Fibroblast of lung (primary cell): Measurements from ENCODE around the gene HPGD. TPM values are rescaled to one million over a fixed set of nuclear protein-coding genes. Genes with fewer than 3 reads are reported as not detected.
A peak's percentile ranks its signal among the peaks of the same experiment; 100 is the strongest.

Experiments
- DNase-seq, 2 donors: peaks; one replicate each; pipeline versions ENCODE4 v3.0.0 to v3.0.0-alpha.2; 2010; ENCODE audit warnings: low read depth in 2 of 2
- H2AFZ ChIP-seq: 2 replicates; pipeline ENCODE4 v1.5.1; 2012; ENCODE audit warnings: low read length, control low read depth, inconsistent platforms
- H3K27ac ChIP-seq: 2 replicates; pipeline ENCODE4 v1.5.1; 2011; ENCODE audit warnings: low read length, control low read depth; ENCODE audit not compliant: insufficient read depth
- H3K27me3 ChIP-seq: 2 replicates; pipeline ENCODE4 v1.5.1; 2011; ENCODE audit warnings: mild to moderate bottlenecking, low read length; ENCODE audit not compliant: control insufficient read depth, insufficient read depth
- H3K36me3 ChIP-seq: 2 replicates; pipeline ENCODE4 v1.5.1; 2011; ENCODE audit warnings: low read length; ENCODE audit not compliant: control insufficient read depth, insufficient read depth
- H3K4me1 ChIP-seq: 2 replicates; pipeline ENCODE4 v1.5.1; 2011; ENCODE audit warnings: low read length; ENCODE audit not compliant: control insufficient read depth, insufficient read depth; ENCODE audit errors: extremely low read depth
- H3K4me2 ChIP-seq: 2 replicates; pipeline ENCODE4 v1.5.1; 2011; ENCODE audit warnings: low read length, control low read depth; ENCODE audit not compliant: insufficient read depth; ENCODE audit errors: extremely low read depth
- H3K4me3 ChIP-seq, 4 experiments: fragments of 200-600 bp in 1 of 4; sonication (generic) in 1 of 4; replicated peaks in 1 of 4; 2 replicates each; pipeline ENCODE4 v1.5.1; 2011 to 2016; ENCODE audit warnings: low read length in 4 of 4, low read depth in 3 of 4, mild to moderate bottlenecking in 3 of 4, control low read depth in 2 of 4, inconsistent platforms in 1 of 4, mixed read lengths in 1 of 4; ENCODE audit not compliant: insufficient read depth in 1 of 4; ENCODE audit errors: control extremely low read depth in 1 of 4
- H3K79me2 ChIP-seq: 2 replicates; pipeline ENCODE4 v1.5.1; 2012; ENCODE audit warnings: mild to moderate bottlenecking, low read length, inconsistent platforms; ENCODE audit not compliant: control insufficient read depth, insufficient read depth
- H3K9ac ChIP-seq: 2 replicates; pipeline ENCODE4 v1.5.1; 2011; ENCODE audit warnings: mild to moderate bottlenecking, low read length, control low read depth; ENCODE audit not compliant: insufficient read depth
- H3K9me3 ChIP-seq: 2 replicates; pipeline ENCODE4 v1.5.1; 2012; ENCODE audit warnings: low read depth, low read length; ENCODE audit not compliant: control insufficient read depth, insufficient read depth
- H4K20me1 ChIP-seq: 2 replicates; pipeline ENCODE4 v1.5.1; 2011; ENCODE audit warnings: low read length; ENCODE audit not compliant: control insufficient read depth, insufficient read depth; ENCODE audit errors: extremely low read depth
- EZH2 ChIP-seq: IDR thresholded peaks from 2 replicates; pipeline ENCODE4 v1.5.1; 2012; ENCODE audit warnings: low read length, control low read depth, mild to moderate bottlenecking; ENCODE audit errors: missing control alignments
- polyA plus RNA-seq, 2 donors: library from polyadenylated mRNA; depleted of rRNA in 1 of 2; stranded (reverse) in 1 of 2; unstranded in 1 of 2; fragments of >200 nt; gene quantifications; 2 replicates each; pipeline ENCODE4 v1.2.1, GENCODE V29; 2011 to 2012; ENCODE audit warnings: missing spikeins in 1 of 2
- total RNA-seq: library from RNA; depleted of rRNA; stranded (reverse); fragments of >200 nt; gene quantifications from 2 replicates; pipeline ENCODE4 v1.2.1, GENCODE V29; 2014
- TF ChIP-seq, protein P1 (sequence below), 2 donors: IDR thresholded peaks in 1 of 2; conservative IDR thresholded peaks in 1 of 2; 1 replicate in 1 of 2; 2 replicates in 1 of 2; pipeline ENCODE4 v1.5.1; 2011 to 2012; ENCODE audit warnings: low read length in 2 of 2, control low read depth in 1 of 2, inconsistent platforms in 1 of 2, low read depth in 1 of 2, mild to moderate bottlenecking in 1 of 2

Gene HPGD
- total and polyA plus RNA-seq, 2 donors (not counting 1 experiment from before 2014, with no cell fraction given), result 0.16 to 0.17 TPM

DNA sequence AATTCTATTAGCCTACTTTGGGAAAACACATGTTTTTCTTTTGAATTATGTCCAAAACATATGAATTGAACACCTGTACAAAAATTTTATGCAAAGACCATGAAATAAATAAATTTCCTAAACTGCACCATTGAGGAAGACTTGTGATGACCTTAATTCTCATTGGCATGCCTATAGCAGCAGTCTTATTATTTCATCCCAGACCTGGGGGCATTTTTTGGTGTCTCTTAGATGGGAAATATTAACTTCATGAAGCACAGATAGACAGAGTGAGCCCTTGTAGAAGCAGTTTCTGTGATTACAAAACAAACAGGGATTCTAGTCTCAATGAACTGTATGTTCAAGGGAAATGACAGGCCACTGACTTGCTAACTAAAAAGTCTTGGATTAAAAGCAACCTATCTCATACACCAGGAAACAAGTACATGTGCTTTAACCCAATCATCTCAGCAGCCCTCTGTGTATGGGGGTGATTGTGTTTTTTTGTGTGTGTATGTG is 32.0 kb upstream of the HPGD start:
- Histone ChIP-seq H3K4me2 (no peak overlapping the region), H3K27ac (no peak overlapping the region), H3K79me2 (no peaks in the 10 kb centered on the region), H3K36me3 (no peaks in the 10 kb centered on the region), H3K4me1 (no peaks in the 10 kb centered on the region), H4K20me1 (no peaks in the 10 kb centered on the region), H3K27me3 (no peaks in the 10 kb centered on the region), H2AFZ (no peak overlapping the region), H3K9me3 (no peaks in the 10 kb centered on the region), H3K9ac (no peak overlapping the region), H3K4me3 (no peak overlapping the region)
- TF ChIP-seq, protein P1, sequence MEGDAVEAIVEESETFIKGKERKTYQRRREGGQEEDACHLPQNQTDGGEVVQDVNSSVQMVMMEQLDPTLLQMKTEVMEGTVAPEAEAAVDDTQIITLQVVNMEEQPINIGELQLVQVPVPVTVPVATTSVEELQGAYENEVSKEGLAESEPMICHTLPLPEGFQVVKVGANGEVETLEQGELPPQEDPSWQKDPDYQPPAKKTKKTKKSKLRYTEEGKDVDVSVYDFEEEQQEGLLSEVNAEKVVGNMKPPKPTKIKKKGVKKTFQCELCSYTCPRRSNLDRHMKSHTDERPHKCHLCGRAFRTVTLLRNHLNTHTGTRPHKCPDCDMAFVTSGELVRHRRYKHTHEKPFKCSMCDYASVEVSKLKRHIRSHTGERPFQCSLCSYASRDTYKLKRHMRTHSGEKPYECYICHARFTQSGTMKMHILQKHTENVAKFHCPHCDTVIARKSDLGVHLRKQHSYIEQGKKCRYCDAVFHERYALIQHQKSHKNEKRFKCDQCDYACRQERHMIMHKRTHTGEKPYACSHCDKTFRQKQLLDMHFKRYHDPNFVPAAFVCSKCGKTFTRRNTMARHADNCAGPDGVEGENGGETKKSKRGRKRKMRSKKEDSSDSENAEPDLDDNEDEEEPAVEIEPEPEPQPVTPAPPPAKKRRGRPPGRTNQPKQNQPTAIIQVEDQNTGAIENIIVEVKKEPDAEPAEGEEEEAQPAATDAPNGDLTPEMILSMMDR (conservative IDR thresholded peaks at IDR 0.05 in 1 of 2, IDR thresholded peaks at IDR 0.05 in 1 of 2; ENCODE audit: low read depth in 1 of 2, low read length in 2 of 2), result no peak
- no peak for TF ChIP-seq EZH2
- no peak for DNase-seq

DNA sequence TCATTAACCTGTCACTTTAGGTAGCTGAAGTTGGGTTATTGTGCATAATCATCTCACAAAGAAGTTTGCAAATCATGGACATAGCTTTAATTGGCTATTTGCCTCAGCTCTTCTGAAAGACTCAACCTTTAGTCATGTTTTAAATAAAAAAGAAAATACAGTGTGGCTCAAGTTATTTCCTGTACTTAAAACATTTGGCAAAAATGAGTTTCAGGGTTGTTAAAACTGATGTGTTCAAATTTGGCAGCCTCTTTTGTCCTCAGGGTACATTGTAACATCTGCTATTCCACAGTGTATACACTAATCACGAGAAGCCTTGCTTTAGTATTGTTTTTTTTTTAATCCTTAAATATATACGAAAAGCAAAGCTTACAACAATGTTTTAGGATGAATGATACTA is 31.5 kb upstream of the HPGD start:
- H3K4me2 ChIP-seq, result no peak overlapping the region
- no peak overlapping the region for H3K4me3 ChIP-seq
- H3K79me2 ChIP-seq, result no peaks in the 10 kb centered on the region
- no peaks in the 10 kb centered on the region for H4K20me1 ChIP-seq
- DNase-seq, result peak; percentile 44 to 55
- no peak overlapping the region for H2AFZ ChIP-seq
- H3K27me3 ChIP-seq, result no peaks in the 10 kb centered on the region
- no peaks in the 10 kb centered on the region for H3K36me3 ChIP-seq
- no peaks in the 10 kb centered on the region for H3K4me1 ChIP-seq
- H3K27ac ChIP-seq, result no peak overlapping the region
- H3K9ac ChIP-seq, result no peak overlapping the region
- TF ChIP-seq EZH2, result no peak
- TF ChIP-seq, protein P1 (conservative IDR thresholded peaks at IDR 0.05 in 1 of 2, IDR thresholded peaks at IDR 0.05 in 1 of 2; ENCODE audit: low read depth in 1 of 2, low read length in 2 of 2), result no peak
- H3K9me3 ChIP-seq, result no peaks in the 10 kb centered on the region

DNA sequence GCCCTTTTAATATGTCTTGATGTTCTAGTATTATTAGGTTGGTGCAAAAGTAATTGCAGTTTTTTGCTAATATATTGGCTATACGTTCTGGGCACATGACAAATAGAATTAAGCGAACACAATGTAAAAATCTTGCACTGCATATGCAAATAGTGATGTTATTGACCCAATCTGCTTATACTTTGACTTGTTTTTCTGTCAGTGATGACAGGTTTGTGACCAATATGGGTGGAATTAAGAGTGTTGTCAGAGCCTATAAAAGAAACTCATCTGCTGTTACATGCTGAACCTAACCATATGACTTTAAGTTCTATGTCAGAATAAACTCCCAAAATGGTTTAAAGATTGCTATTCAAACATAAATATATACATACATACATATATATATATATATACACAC is 30.7 kb upstream of the HPGD start:
- no peak for TF ChIP-seq EZH2
- Histone ChIP-seq H4K20me1 (no peaks in the 10 kb centered on the region), H3K27ac (no peak overlapping the region), H3K9me3 (no peaks in the 10 kb centered on the region), H3K79me2 (no peaks in the 10 kb centered on the region), H3K9ac (no peak overlapping the region), H3K27me3 (no peaks in the 10 kb centered on the region), H3K4me3 (no peak overlapping the region), H2AFZ (no peak overlapping the region), H3K4me2 (no peak overlapping the region), H3K4me1 (no peaks in the 10 kb centered on the region), H3K36me3 (no peaks in the 10 kb centered on the region)
- DNase-seq, result no peak
